Hepatocyte (in vitro differentiated cells): Measurements from ENCODE around the gene ALK.

Experiments used
- EZH2 ChIP-seq: fragments of 200-600 bp; sonication (generic); IDR thresholded peaks from 2 replicates; pipeline ENCODE4 v1.6.1; 2016; ENCODE audit warnings: antibody characterized with exemption, mild to moderate bottlenecking, borderline replicate concordance
- EZH2phosphoT487 ChIP-seq: fragments of 200-600 bp; sonication (generic); IDR thresholded peaks from one replicate; pipeline ENCODE4 v1.6.1; 2018; ENCODE audit warnings: antibody characterized with exemption, mild to moderate bottlenecking, low read depth, moderate library complexity; ENCODE audit not compliant: unreplicated experiment, severe bottlenecking
- TF ChIP-seq, protein P1 (sequence below): fragments of 200-600 bp; sonication (generic); IDR thresholded peaks from 2 replicates; pipeline ENCODE4 v1.5.1; 2016; ENCODE audit warnings: antibody characterized with exemption, mild to moderate bottlenecking; ENCODE audit not compliant: poor library complexity

DNA sequence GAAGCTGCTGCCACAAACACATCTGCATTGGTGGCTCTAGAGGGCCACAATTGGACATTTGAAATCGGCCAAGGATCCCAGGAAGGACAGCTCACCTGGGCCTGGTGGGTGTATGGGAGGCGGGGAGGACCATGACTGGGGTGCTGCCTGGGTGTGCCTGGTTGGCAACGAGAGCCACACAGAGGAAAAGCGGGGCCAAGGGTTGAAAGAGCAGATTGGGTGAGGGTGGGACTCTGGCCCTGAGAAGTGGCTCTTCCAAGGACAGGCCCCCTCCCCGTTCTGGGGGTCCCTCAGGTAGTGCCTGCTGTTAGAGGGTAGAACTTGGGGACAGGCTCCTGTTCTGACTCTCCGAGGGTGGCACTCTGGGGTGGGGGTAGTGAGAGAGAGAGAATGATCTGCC is 703.3 kb downstream of the ALK start:
- TF ChIP-seq, protein P1, sequence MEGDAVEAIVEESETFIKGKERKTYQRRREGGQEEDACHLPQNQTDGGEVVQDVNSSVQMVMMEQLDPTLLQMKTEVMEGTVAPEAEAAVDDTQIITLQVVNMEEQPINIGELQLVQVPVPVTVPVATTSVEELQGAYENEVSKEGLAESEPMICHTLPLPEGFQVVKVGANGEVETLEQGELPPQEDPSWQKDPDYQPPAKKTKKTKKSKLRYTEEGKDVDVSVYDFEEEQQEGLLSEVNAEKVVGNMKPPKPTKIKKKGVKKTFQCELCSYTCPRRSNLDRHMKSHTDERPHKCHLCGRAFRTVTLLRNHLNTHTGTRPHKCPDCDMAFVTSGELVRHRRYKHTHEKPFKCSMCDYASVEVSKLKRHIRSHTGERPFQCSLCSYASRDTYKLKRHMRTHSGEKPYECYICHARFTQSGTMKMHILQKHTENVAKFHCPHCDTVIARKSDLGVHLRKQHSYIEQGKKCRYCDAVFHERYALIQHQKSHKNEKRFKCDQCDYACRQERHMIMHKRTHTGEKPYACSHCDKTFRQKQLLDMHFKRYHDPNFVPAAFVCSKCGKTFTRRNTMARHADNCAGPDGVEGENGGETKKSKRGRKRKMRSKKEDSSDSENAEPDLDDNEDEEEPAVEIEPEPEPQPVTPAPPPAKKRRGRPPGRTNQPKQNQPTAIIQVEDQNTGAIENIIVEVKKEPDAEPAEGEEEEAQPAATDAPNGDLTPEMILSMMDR, result no peak
- TF ChIP-seq EZH2phosphoT487 (no peak), EZH2 (no peak)
